Keratinocyte (primary cell): ENCODE data around the gene TCIRG1. TPM values are rescaled to one million over a fixed set of nuclear protein-coding genes. Genes with fewer than 3 reads are reported as not detected.
"Not testable (repeated sequence)": the region's sequence is repeated elsewhere in the genome, so short reads cannot be mapped to it uniquely, and the experiment has no call there.

Source experiments
- DNase-seq: peaks from one replicate; pipeline ENCODE4 v3.0.0-alpha.2; 2011; ENCODE audit warnings: low read depth, missing footprints, low spot score
- FAIRE-seq: peaks from 2 replicates; lab custom pipeline; 2011; peaks lifted over from hg19 to GRCh38; lab: Jason Lieb, UNC
- H2AFZ ChIP-seq: 2 replicates; pipeline ENCODE4 v1.6.0; 2012; ENCODE audit warnings: low read length, control low read depth, inconsistent platforms; ENCODE audit not compliant: control insufficient read depth
- H3K27ac ChIP-seq: 2 replicates; pipeline ENCODE4 v1.5.1; 2011; ENCODE audit warnings: low read length; ENCODE audit not compliant: control insufficient read depth, insufficient read depth
- H3K27me3 ChIP-seq: 3 replicates; pipeline ENCODE4 v1.6.0; 2011; ENCODE audit warnings: low read length; ENCODE audit not compliant: control insufficient read depth, insufficient read depth; ENCODE audit errors: extremely low read depth
- H3K36me3 ChIP-seq, 2 experiments: 2 replicates in 1 of 2; 3 replicates in 1 of 2; pipeline ENCODE4 v1.5.1; 2011; ENCODE audit warnings: low read length in 2 of 2, mild to moderate bottlenecking in 1 of 2; ENCODE audit not compliant: control insufficient read depth in 2 of 2, insufficient read depth in 2 of 2; ENCODE audit errors: extremely low read depth in 1 of 2
- H3K4me1 ChIP-seq: 3 replicates; pipeline ENCODE4 v1.5.1; 2011; ENCODE audit warnings: low read length; ENCODE audit not compliant: control insufficient read depth, insufficient read depth; ENCODE audit errors: extremely low read depth
- H3K4me2 ChIP-seq: 3 replicates; pipeline ENCODE4 v1.6.0; 2011; ENCODE audit warnings: low read depth, low read length; ENCODE audit not compliant: control insufficient read depth, insufficient read depth; ENCODE audit errors: extremely low read depth
- H3K4me3 ChIP-seq, 3 experiments: fragments of 200-600 bp in 1 of 3; sonication (generic) in 1 of 3; 2 replicates in 2 of 3; 3 replicates in 1 of 3; pipeline ENCODE4 v1.5.1; 2011 to 2016; ENCODE audit warnings: low read length in 3 of 3, mild to moderate bottlenecking in 3 of 3, control low read depth in 2 of 3, inconsistent platforms in 1 of 3, low read depth in 1 of 3, mixed read lengths in 1 of 3, mixed run types in 1 of 3, moderate library complexity in 1 of 3; ENCODE audit not compliant: control insufficient read depth in 2 of 3, insufficient read depth in 2 of 3; ENCODE audit errors: extremely low read depth in 1 of 3
- H3K79me2 ChIP-seq: 2 replicates; pipeline ENCODE4 v1.6.0; 2012; ENCODE audit warnings: low read length; ENCODE audit not compliant: control insufficient read depth, insufficient read depth
- H3K9ac ChIP-seq: 3 replicates; pipeline ENCODE4 v1.6.0; 2011; ENCODE audit warnings: low read length; ENCODE audit not compliant: control insufficient read depth, insufficient read depth; ENCODE audit errors: extremely low read depth
- H3K9me1 ChIP-seq: 3 replicates; pipeline ENCODE4 v1.6.0; 2011; ENCODE audit warnings: low read length; ENCODE audit not compliant: control insufficient read depth, insufficient read depth; ENCODE audit errors: extremely low read depth
- H3K9me3 ChIP-seq: 2 replicates; pipeline ENCODE4 v1.5.1; 2012; ENCODE audit warnings: low read depth, low read length; ENCODE audit not compliant: control insufficient read depth
- H4K20me1 ChIP-seq: 3 replicates; pipeline ENCODE4 v1.6.0; 2011; ENCODE audit warnings: low read length; ENCODE audit not compliant: control insufficient read depth, insufficient read depth; ENCODE audit errors: extremely low read depth
- dilution Hi-C: fragments of 300-500 bp; cut with MboI; formaldehyde crosslinking; loops from one replicate; pipeline ENCODE4 v1.7.0; 2020; ENCODE audit warnings: low sequenced_read_pairs; ENCODE audit not compliant: extremely low pct_ligation_motif_present
- polyA plus RNA-seq, 5 experiments: library from polyadenylated mRNA; depleted of rRNA in 3 of 5; stranded (reverse) in 3 of 5; stranded (forward) in 1 of 5; unstranded in 1 of 5; fragments of >200 nt; gene quantifications; 1 replicate in 1 of 5; 2 replicates in 3 of 5; 3 replicates in 1 of 5; pipeline versions ENCODE4 v1.2.1 to v1.2.3, GENCODE V29; 2011 to 2012; ENCODE audit warnings: missing spikeins in 2 of 5, low read depth in 1 of 5, low replicate concordance in 1 of 5
- TF ChIP-seq, protein P1 (sequence below), 3 experiments: IDR thresholded peaks in 1 of 3; conservative IDR thresholded peaks in 1 of 3; optimal IDR thresholded peaks in 1 of 3; 2 replicates in 2 of 3; 3 replicates in 1 of 3; pipeline versions ENCODE3 to v1.5.1; 2011; ENCODE audit warnings: low read length in 3 of 3, mild to moderate bottlenecking in 3 of 3, moderate library complexity in 2 of 3, control low read depth in 1 of 3, inconsistent platforms in 1 of 3; ENCODE audit not compliant: insufficient read depth in 2 of 3; ENCODE audit errors: extremely low read depth in 1 of 3

The TCIRG1 gene
- polyA plus RNA-seq, 1 donor (not counting 4 experiments of a cell fraction or from before 2014, with no cell fraction given): 12.7 TPM

GRCh38 chr11:67993821-67994220 is 45.0 kb upstream of the TCIRG1 start:
- FAIRE-seq, dilution Hi-C loops: not testable (repeated sequence)
- TF ChIP-seq, protein P1, sequence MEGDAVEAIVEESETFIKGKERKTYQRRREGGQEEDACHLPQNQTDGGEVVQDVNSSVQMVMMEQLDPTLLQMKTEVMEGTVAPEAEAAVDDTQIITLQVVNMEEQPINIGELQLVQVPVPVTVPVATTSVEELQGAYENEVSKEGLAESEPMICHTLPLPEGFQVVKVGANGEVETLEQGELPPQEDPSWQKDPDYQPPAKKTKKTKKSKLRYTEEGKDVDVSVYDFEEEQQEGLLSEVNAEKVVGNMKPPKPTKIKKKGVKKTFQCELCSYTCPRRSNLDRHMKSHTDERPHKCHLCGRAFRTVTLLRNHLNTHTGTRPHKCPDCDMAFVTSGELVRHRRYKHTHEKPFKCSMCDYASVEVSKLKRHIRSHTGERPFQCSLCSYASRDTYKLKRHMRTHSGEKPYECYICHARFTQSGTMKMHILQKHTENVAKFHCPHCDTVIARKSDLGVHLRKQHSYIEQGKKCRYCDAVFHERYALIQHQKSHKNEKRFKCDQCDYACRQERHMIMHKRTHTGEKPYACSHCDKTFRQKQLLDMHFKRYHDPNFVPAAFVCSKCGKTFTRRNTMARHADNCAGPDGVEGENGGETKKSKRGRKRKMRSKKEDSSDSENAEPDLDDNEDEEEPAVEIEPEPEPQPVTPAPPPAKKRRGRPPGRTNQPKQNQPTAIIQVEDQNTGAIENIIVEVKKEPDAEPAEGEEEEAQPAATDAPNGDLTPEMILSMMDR (optimal IDR thresholded peaks at IDR 0.05 in 1 of 3, IDR thresholded peaks at IDR 0.05 in 1 of 3, conservative IDR thresholded peaks at IDR 0.05 in 1 of 3; ENCODE audit: extremely low read depth in 1 of 3, insufficient read depth in 2 of 3, low read length in 3 of 3): peak; percentile 16 to 71 (median 30)

GRCh38 chr11:67994387-67994786 is 44.4 kb upstream of the TCIRG1 start:
- H3K4me3 ChIP-seq, H3K27ac ChIP-seq, H3K4me2 ChIP-seq, H3K4me1 ChIP-seq, H3K9ac ChIP-seq, H2AFZ ChIP-seq, dilution Hi-C loops, DNase-seq, H4K20me1 ChIP-seq, H3K9me1 ChIP-seq, H3K9me3 ChIP-seq, H3K27me3 ChIP-seq, H3K79me2 ChIP-seq, FAIRE-seq, H3K36me3 ChIP-seq: not testable (repeated sequence)

More at GRCh38 chr11:67993821-67994220, 45.0 kb upstream of the TCIRG1 start:
- not testable (repeated sequence) for H3K4me1 ChIP-seq, H3K9me3 ChIP-seq, H4K20me1 ChIP-seq, H3K4me3 ChIP-seq, H3K27ac ChIP-seq, H3K36me3 ChIP-seq, DNase-seq, H3K27me3 ChIP-seq, H3K9ac ChIP-seq, H3K9me1 ChIP-seq, H2AFZ ChIP-seq, H3K4me2 ChIP-seq, H3K79me2 ChIP-seq

DNA sequence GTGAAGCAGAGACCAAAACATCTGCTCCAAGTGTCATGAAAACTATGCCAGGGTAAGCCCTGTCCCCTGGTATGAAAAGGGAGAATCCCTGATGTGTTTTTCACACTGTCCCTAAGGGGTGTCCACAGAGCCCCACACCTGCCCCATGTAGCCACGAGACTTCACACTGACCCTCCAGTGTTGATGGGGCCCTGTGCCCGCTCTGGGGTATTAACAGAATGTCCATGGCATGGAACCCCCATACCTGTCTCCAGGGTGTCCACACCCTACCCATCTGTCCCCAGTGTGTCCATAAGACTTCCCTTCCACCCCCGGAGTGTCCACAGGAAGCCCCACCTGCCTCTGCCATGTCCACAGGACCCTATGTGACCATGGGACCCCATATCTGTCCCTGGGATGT is 43.7 kb upstream of the TCIRG1 start:
- DNase-seq, H3K4me2 ChIP-seq, H3K4me1 ChIP-seq, H4K20me1 ChIP-seq, H3K36me3 ChIP-seq, H3K9me1 ChIP-seq, H3K4me3 ChIP-seq, H3K27me3 ChIP-seq, FAIRE-seq, H3K79me2 ChIP-seq, H3K9me3 ChIP-seq, dilution Hi-C loops, H3K9ac ChIP-seq, H2AFZ ChIP-seq, H3K27ac ChIP-seq: not testable (repeated sequence)

DNA sequence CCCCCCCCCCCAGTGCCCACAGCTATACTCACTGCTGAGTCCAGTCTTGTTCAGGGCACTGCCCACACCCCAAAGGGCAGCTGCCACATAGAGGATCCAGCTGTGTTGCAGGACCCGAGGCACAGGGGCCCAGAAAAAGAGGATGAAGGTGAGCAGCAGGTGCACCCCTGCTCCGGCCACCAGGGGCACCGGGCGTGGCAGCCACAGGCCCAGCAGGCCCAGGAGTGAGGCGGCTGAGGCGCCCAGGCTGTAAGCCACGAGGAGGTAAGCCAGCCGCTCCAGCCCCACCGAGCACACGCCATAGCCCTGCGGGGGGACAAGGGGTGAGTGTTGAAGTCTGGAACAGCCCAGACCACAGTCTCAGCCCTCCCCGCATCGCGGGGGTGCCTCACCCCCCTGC is 43.2 kb upstream of the TCIRG1 start:
- H3K27ac ChIP-seq, H4K20me1 ChIP-seq, H3K4me2 ChIP-seq, H3K27me3 ChIP-seq, dilution Hi-C loops, FAIRE-seq, DNase-seq, H3K9me3 ChIP-seq, H3K36me3 ChIP-seq, H3K4me3 ChIP-seq, H3K9ac ChIP-seq, H3K79me2 ChIP-seq, H2AFZ ChIP-seq, H3K9me1 ChIP-seq, H3K4me1 ChIP-seq: not testable (repeated sequence)
